HFFc6 (cell line): ENCODE data around the gene IFITM1. TPM values are rescaled to one million over a fixed set of nuclear protein-coding genes. Genes with fewer than 3 reads are reported as not detected.

Source experiments
- DNase-seq: peaks from one replicate; pipeline ENCODE4 v3.0.0-alpha.2; 2018
- H3K27ac Mint-ChIP-seq: 2 replicates; pipeline ENCODE4 v1.8.0; 2020; ENCODE audit warnings: mild to moderate bottlenecking, mixed read lengths
- H3K27me3 Mint-ChIP-seq: 2 replicates; pipeline ENCODE4 v1.8.0; 2021; ENCODE audit warnings: mild to moderate bottlenecking, moderate library complexity, mixed read lengths; ENCODE audit not compliant: insufficient read depth
- H3K36me3 Mint-ChIP-seq: 2 replicates; pipeline ENCODE4 v1.8.0; 2021; ENCODE audit warnings: low read depth, mixed read lengths
- H3K4me1 Mint-ChIP-seq: 2 replicates; pipeline ENCODE4 v1.8.0; 2020; ENCODE audit warnings: low read depth, mixed read lengths
- H3K4me3 Mint-ChIP-seq: 2 replicates; pipeline ENCODE4 v1.8.0; 2020; ENCODE audit warnings: mild to moderate bottlenecking, moderate library complexity, mixed read lengths
- H3K9me3 Mint-ChIP-seq: 2 replicates; pipeline ENCODE4 v1.8.0; 2020; ENCODE audit warnings: mild to moderate bottlenecking, mixed read lengths
- total RNA-seq, 6 experiments: library from RNA; stranded (reverse); fragmentation: NEBNext Ultra II Directional; extraction: Animal tissue kit (Norgen Biotek cat#: 25700); gene quantifications; 2 replicates in 1 of 6; 3 replicates in 5 of 6; pipeline ENCODE4 v1.2.3, GENCODE V29; 2021
- TF ChIP-seq, protein P1 (sequence below): fragments of 200-600 bp; sonication (generic); IDR thresholded peaks from 2 replicates; pipeline ENCODE4 v1.5.0; 2021; ENCODE audit warnings: antibody characterized with exemption, mild to moderate bottlenecking

Gene IFITM1
- total RNA-seq, 6 experiments from 2014 or later, result 23.5 to 36.1 (median 30.0) TPM

DNA sequence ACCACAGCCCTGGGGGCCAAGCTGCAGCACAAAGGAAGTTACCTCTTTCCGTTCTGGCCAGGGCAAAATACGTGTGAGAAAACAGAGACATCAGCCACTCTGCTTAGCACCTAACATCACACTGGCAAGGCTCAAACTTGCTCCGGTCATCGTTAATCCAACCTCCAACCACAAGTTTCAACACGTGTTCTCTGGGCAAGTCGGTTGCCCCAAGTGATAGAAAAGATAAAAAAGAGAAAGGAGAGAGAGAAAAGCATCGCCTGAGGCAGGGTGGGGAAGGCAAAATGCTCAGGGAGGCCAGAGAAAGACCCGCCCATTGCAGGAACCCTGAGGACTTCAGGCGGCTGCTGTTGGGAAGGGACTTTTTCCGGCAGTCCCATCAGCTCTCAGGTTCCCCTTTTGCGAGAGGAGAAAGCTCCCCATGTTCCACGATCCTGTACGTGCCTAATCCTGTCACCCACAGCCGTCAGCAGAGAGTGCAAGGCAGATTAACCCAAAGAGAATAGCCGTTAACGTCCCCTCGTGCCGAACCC, 36.9 kb downstream of the IFITM1 start:
- Mint-ChIP-seq H3K36me3 (no peaks in the 10 kb centered on the region), H3K27me3 (peaks cover 4% of the 10 kb centered on the region), H3K4me3 (no peak overlapping the region), H3K27ac (no peak overlapping the region), H3K4me1 (peaks cover 35% of the 10 kb centered on the region), H3K9me3 (no peaks in the 10 kb centered on the region)
- DNase-seq, result peak; percentile 16
- TF ChIP-seq, protein P1, sequence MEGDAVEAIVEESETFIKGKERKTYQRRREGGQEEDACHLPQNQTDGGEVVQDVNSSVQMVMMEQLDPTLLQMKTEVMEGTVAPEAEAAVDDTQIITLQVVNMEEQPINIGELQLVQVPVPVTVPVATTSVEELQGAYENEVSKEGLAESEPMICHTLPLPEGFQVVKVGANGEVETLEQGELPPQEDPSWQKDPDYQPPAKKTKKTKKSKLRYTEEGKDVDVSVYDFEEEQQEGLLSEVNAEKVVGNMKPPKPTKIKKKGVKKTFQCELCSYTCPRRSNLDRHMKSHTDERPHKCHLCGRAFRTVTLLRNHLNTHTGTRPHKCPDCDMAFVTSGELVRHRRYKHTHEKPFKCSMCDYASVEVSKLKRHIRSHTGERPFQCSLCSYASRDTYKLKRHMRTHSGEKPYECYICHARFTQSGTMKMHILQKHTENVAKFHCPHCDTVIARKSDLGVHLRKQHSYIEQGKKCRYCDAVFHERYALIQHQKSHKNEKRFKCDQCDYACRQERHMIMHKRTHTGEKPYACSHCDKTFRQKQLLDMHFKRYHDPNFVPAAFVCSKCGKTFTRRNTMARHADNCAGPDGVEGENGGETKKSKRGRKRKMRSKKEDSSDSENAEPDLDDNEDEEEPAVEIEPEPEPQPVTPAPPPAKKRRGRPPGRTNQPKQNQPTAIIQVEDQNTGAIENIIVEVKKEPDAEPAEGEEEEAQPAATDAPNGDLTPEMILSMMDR, result no peak

DNA sequence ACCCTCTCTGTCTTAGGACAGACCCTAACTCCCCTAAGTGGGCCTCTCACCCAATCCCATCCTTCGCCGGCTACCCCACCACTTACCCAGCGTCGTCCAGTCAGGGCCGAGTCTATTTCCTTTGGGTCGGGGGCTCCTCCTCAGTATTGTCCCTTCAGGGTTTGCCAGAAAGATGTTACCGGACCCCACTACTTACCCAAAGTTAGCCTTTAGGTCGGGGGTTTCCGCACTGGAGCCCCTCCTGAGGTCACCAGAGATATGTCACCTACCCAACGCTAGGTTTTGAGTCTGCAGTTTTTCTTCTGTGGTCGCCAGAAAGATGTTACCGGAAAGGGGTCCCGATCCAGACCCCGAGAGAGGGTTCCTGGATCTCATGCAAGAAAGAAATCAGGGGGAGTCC, 37.6 kb downstream of the IFITM1 start:
- no peak for DNase-seq
- Mint-ChIP-seq H3K4me3 (no peak overlapping the region), H3K36me3 (no peaks in the 10 kb centered on the region), H3K4me1 (peaks cover 35% of the 10 kb centered on the region), H3K27me3 (peaks cover 4% of the 10 kb centered on the region; the same call in 1 of the 2 replicates), H3K9me3 (no peaks in the 10 kb centered on the region), H3K27ac (no peak overlapping the region)
- TF ChIP-seq, protein P1, result no peak

DNA sequence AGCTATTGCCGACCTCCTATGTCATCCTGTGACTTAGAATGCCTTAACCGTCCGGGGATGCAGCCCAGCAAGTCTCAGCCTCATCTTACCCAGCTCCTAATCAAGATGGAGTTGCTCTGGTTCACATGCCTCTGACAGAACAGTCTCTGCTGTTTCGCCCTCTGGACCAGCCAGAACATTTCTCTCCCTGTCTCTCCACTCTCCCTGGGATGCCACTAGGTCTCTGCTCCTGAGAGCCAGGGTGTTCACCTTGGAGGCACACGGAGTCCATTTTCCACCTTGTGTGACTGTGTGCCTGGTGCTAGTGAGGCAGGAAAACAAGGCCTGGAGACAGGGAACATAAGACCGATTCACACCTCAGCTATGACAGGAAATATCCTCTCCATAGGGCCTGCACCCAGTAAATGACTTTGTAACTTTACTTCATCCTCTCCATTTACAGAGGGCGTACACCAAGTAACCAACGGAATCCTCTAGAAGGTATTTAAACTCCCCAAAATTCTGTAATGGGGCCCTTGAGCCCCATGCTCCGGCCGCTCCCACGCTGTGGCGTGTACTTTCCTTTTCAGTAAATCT, 38.7 kb downstream of the IFITM1 start:
- DNase-seq, result no peak
- TF ChIP-seq, protein P1, result no peak
- H3K4me1 Mint-ChIP-seq, result peaks cover 35% of the 10 kb centered on the region
- H3K27me3 Mint-ChIP-seq, result peaks cover 4% of the 10 kb centered on the region; the same call in 1 of the 2 replicates
- H3K27ac Mint-ChIP-seq, result peak overlapping the region; percentile 85; the same call in 1 of the 2 replicates
- H3K4me3 Mint-ChIP-seq, result no peak overlapping the region
- no peaks in the 10 kb centered on the region for H3K36me3 Mint-ChIP-seq
- H3K9me3 Mint-ChIP-seq, result no peaks in the 10 kb centered on the region

DNA sequence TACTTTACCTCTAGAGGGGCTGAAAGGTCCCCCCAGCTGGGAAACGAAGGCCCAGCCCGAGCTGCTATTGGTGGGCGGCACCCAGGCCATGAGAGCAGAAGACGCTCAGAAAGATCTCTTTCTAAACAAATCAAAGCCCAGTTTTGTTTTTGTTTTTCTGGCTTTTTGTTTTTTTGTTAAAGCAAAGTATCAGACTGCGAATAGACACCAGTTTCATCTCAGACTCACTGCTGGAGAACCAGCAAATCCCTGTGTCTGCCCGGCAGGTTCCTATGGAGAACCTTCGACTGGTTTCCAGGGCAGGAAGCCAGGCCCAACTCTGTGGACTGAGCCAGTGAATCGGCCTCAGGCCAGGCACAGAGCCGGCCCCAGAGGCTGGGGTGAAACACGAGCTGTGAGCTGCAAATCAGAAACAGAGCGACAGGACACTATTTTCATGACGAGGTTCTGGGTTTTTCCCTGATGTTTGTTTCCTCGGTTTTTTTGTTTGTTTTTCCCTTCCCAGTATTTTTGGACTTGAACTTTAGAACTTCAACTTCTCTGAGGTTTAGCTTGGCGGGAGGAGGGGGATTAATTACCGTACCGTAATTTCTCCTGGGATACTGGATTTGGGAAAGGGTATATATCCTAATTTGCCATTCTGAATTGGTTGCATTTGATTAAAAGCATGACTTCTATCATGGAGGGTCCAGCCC, 39.5 kb downstream of the IFITM1 start:
- Mint-ChIP-seq H3K4me1 (peaks cover 35% of the 10 kb centered on the region), H3K4me3 (peak overlapping the region; percentile 26), H3K27ac (peak overlapping the region; percentile 85), H3K27me3 (0 out of 2 replicates have a peak, but pooled peaks cover 2% of the 10 kb centered on the region), H3K36me3 (no peaks in the 10 kb centered on the region), H3K9me3 (no peaks in the 10 kb centered on the region)
- TF ChIP-seq, protein P1, result no peak
- DNase-seq, result peak; percentile 59

DNA sequence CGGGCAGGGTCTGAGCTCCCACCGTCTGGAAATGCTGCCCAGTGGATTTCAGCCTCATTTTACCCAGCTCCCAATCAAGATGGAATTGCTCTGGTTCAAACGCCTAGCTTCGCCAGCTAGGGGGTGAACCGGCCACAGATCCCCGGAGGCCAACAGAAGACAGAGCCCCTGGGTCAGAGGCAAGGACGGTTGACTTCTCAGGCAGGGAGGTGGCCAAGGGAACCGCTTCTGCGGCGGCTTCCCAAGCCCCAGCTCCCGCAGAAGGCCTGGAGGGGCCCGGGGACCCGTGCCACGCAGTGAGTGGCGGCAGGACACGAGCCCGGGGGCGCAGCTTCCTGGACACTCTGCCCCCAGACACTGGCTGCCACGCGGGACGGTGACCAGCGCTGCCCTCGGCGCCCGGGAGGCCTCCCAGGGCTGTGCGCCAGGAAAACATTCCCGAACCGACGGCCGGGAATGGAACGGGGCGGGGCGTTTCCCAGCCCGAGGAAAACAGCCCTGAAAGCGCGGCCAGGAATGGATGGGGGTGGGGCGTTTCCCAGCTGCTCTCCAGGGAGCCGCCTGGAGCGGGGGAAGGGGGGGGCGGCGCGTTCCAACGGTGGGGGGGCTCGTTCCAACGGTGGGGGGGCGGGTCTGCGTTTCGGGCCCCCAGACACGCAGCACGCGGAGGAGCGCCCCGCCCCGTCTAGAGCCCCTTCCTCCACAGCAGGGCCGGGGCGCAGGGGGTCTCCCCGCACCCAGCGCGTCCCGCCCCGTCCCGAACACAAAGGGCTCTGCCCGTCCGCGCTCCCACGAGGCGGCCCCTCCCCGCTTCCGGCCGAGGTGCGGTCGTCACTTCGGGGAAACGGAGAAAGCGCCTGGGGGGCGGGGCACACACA, 42.0 kb downstream of the IFITM1 start:
- peak; percentile 87 for DNase-seq
- Mint-ChIP-seq H3K27ac (peak overlapping the region; percentile 89), H3K4me3 (peak overlapping the region; percentile 55), H3K27me3 (peaks cover 5% of the 10 kb centered on the region; the same call in 1 of the 2 replicates), H3K4me1 (peaks cover 31% of the 10 kb centered on the region), H3K36me3 (no peaks in the 10 kb centered on the region), H3K9me3 (no peaks in the 10 kb centered on the region)
- TF ChIP-seq, protein P1, result no peak
